GM19438 (cell line): Measurements from ENCODE around the gene RFFL.
"Not testable (repeated sequence)": the region's sequence is repeated elsewhere in the genome, so short reads cannot be mapped to it uniquely, and the experiment has no call there.

Experiments
- ATAC-seq: cut with Tn5 transposase; IDR thresholded peaks from one replicate; pipeline ENCODE4 v1.9.1; 2021; ENCODE audit warnings: low read depth; ENCODE audit not compliant: unreplicated experiment

Gene RFFL

DNA sequence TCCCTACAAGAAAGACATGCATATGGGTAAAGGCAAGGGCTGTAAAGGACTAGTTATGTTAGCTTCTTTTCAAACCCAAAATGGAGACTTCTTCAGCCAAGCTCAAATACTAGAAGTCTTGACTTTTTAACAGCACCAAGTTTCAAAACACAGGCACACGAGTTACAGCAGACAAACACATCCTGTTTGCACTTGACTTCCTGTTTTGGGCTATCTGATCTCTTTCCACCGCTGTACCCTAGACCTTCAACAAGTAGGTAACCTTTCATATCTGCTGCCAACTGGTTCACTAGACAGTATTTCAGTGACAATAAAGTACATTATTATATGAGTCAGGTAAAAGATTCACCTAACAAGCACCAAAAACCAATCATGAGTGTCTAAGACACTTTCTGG lies 12.3 kb downstream of the RFFL start:
- peak; percentile 47 for ATAC-seq

DNA sequence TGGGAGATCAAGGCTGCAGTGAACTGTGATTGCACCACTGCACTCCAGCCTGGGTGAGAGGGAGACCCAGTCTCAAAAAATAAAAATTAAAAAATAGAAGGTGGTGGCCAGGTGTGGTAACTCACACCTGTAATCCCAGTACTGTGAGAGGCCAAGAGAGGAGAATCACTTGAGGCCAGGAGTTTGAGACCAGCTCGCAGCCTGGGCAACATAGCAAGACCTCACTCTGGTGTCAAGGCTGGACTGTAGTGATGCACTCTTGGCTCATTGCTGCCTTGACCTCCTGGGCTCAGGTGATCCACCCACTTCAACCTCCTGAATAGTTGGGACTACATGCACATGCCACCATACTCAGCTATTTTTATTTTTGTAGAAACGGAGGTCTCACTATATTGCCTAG lies 13.3 kb downstream of the RFFL start:
- no peak for ATAC-seq

DNA sequence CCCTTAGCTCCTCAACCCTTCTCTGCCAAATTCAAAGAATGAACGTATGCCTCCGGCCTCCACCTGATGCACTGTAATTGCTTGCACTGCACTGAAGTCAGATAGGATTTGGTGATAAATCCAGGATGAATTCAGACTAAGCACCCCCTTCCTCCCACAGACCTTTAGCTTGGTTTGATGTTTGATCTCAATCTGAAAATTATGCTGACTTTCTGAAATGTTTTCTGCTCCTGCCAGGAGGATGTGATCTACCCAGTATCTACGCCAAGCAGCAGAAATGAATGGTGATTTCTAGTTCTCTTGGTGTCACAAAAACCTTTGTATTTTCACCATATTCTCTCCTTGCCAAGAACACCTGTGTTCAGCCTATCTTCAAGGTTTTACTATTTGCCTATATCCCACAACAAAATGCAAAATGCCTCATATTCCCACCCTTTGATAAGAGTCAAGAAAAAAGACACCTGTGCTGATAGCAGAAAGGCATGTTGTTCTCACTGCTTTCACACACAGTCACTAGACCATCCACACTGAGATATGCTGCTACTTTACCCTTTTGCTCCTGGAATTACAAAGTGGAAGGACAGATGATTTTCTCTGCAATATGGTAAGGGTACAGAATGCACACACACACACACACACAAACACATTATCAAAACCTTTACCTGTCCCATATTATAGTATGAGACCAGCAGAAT lies 14.7 kb downstream of the RFFL start:
- ATAC-seq = no peak

DNA sequence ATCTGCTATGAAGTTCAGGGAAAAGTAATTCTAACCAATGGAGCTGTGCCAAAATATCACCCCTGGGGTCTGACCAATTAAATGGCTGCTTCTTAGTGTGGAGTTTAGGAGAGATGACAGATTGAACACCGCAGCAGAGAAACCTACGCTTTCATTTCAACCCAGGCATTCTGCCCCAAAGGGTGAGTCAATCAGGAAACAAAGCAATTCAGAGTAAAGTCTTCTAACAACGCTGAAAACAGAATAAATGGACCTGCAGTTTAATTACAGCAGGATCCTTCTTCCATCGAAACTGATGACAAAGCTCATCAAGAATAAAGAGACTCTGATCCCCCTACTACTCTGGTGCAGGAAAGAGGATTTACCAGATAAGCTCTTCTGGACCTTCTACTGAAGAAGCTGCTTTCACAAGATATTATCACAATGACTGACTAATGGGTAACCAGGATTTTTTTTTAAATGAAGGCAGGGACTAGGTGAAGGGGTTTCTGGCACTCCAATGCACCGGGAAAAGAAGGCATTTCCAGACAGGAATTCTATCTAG lies 16.7 kb downstream of the RFFL start:
- ATAC-seq = peak; percentile 56

DNA sequence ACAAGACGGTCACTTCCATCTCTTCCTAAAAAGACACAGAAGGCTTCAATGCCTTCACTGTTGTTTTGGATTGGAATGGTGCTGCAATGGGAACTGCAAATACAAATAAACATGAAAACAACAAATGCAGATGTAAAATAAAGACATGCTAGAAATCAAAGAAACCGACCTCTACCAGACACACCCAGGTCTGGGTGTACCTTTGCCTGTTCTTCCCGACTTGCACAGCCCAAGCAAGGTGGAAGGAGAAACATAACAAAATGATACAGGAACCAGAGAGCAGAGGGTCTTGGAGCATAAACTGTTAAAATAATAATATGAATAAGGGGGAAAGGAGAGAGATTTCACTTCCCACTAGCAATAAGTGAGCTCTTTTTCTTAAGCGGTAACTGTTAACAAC lies 17.3 kb downstream of the RFFL start:
- ATAC-seq = no peak

DNA sequence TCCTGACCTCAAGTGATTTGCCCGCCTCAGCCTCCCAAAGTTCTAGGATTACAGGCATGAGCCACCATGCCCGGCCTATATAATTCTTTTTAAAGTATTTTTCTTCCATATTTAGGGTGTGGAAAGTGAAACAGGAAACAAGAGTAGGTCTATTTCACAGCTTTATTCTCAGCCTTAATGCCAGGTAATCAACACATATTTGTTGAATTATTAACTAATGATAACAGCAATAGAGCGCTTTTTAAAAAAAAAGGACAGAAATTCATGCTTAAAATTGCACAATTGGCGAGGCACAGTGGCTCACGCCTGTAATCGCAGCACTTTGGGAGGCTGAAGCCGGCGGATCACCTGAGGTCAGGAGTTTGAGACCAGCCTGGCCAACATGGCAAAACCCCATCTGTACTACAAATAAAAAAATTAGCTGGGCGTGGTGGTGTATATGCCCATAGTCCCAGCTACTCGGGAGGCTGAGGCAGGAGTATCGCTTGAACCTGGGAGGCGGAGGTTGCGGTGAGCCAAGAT lies 18.0 kb downstream of the RFFL start:
- ATAC-seq = not testable (repeated sequence)

DNA sequence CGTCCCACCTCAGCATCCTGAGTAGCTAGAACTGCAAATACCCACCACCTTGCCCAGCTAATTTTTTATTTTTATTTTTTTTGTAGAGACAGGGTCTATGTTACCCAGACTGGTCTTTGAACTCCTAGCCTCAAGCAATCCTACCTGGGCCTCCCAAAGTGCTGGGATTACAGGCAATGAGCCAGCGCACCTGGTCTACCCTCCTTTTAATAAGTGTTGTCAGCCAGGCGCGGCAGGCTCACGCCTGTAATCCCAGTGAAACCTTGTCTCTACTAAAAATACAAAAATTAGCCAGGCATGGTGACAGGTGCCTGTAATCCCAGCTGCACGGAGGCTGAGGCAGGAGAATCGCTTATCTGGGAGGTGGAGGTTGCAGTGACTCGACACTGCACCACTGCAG lies 19.3 kb downstream of the RFFL start:
- ATAC-seq = no peak

DNA sequence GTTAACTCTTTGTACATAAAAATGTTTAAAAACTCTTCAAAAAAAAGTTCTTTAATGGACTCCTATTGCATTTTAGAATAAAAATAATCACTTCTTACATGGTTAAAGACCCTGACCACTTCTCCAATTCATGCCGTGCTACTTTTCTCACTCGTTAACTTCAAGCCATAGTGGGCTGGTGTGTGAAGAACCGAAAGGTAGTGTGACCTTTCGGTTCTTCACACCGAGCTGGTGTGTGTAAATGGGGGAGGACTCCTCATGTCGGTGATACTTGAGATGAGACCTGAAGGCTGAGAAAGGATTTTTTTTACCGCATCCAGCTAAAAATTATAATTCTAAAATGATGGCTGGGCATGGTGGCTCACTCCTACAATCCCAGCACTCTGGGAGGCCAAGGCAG lies 22.1 kb downstream of the RFFL start:
- no peak for ATAC-seq

DNA sequence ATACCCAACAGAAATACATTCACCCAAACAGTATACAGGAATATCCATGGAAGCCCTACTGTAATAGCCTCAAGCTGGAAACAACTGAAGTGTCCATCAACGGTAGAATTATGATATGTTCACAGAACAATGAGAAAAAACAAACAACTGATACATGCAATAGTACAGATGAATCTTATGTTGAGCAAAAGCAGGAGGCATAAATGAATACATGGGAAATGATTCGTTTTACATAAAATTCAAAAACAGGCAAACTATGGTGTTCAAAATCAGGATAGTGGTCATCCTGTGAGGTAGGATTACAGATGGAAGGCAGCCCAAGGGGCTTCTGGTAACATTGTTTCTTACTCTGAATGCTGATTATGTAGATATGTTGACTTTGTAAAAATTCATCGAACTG lies 25.1 kb downstream of the RFFL start:
- ATAC-seq = no peak

DNA sequence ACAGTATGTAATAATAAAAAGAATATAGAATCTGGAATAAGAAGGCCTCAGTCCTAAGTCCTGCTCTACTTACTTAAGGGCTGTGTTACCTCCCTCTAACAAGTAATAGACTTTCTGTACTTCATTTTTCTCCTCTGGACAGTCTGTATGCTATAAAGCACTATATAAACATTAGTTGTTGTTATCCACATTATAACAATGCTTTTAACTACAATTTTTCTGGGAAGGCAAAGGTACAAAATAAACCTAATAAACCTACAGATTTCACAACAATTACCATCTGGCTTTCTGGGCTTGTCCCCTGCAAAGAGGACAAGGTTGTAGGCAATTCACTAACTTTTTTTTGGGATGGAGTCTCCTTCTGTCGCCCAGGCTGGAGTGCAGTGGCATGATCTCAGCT lies 32.7 kb downstream of the RFFL start:
- ATAC-seq = no peak

DNA sequence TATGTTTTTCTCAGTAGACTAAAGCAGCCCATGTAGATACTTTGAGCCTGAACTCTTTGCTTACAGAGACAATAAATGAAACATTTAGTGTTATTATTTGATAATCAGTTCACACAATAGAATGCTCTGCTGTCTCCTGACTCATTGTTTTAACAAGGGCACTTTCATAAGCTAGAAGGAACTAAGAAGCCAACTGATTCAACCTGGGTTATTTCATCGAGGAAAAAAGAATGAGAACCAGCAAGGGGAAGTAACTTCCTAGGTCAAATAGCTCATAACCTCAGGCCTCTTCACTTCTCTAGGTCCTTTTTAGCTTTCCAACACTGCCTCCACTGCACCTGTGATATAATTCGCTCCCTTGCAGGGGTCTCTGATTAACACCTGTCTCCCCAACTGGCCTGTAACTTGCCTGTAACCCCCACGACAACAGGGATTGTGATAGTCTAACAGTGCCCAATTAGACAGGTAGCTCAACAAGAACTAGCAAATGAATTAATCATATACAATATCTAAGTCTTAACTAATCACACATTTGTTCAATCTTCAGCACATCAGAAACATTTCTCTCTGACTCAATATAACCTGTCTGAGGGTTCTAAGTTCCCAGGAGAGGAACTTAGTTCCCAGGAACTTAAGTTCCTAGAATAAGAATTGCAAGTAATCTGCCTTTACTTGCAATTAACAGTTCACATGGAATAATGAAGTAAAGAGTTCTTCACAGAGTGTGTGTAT lies 34.8 kb downstream of the RFFL start:
- ATAC-seq = no peak

DNA sequence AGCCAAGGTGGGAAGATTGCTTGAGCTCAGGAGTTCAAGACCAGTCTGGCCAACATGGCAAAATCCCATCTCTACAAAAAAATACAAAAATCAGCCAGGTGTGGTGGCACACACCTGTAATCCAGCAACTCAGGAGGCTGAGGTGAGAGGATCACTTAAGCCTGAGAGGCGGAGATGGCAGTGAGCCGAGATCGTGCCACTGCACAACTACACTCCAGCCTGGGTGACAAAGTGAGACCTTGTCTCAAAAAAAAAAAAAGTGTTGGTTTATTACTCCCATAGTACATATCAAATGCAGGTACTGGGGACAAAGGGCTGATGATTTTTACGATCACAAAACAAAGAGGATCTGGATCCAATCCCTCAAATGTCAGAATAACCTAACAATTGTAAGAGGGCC lies 35.4 kb downstream of the RFFL start:
- not testable (repeated sequence) for ATAC-seq

DNA sequence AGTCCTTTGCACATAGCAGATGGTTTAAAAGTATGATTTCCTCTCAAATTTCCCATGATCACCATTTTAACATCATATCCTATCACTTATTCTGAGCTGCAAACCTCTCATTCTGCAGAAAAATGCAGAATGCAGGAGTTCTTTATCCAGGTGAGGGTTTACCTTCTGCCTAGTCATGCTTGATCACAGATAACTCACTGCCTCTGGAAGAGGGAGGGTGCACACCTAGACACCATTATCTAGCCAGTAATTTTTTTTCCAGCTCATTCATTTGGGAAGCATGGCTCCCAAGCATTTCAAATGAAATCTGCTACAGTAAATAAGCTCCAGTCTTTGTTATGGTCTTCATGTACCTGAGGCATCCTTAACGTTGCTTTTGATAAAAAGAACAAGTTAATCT lies 38.0 kb downstream of the RFFL start:
- no peak for ATAC-seq

DNA sequence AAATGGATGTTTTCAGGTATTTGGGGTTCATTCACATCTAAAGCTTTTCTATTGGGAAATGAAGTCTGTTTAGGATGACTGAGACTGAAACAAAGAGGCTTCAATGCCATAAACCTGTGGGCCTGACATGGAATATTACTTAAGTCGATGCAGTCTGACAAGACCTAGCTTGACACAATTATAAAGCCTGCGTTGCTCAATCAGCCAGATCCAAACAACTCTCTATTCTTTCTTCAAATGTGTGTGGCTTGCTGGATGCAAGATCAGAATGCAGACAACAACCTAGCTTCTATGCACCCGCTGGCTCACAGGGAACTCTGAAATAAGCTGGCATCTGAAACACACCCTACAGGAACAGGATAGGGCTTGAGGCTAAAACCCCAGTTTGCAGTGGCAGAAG lies 40.0 kb downstream of the RFFL start:
- ATAC-seq = no peak

DNA sequence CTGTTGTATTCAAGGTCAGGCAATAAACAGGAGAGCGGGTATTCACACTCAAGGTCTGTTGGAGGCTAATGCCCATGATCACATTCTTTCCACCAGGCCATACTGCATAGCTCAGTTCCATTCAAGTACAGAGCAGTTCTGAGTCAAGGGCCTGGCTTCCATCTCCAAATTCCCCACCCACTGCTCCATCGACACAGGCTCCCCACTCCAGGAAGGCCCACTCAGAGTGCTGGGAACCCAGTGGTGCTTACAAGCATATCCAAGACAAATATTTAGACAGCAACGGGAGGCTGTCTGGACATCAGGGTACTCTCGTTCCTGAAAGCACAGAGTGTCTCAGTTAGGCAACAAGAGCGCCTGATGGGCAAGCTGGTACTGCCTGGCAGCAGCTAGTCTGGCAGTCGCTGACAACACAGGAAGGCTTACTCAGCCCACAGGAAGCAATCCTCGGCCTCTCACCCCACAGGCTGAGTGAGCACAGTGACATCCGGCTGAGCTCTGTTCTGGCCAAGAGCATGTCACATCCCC lies 40.9 kb downstream of the RFFL start:
- ATAC-seq = no peak

DNA sequence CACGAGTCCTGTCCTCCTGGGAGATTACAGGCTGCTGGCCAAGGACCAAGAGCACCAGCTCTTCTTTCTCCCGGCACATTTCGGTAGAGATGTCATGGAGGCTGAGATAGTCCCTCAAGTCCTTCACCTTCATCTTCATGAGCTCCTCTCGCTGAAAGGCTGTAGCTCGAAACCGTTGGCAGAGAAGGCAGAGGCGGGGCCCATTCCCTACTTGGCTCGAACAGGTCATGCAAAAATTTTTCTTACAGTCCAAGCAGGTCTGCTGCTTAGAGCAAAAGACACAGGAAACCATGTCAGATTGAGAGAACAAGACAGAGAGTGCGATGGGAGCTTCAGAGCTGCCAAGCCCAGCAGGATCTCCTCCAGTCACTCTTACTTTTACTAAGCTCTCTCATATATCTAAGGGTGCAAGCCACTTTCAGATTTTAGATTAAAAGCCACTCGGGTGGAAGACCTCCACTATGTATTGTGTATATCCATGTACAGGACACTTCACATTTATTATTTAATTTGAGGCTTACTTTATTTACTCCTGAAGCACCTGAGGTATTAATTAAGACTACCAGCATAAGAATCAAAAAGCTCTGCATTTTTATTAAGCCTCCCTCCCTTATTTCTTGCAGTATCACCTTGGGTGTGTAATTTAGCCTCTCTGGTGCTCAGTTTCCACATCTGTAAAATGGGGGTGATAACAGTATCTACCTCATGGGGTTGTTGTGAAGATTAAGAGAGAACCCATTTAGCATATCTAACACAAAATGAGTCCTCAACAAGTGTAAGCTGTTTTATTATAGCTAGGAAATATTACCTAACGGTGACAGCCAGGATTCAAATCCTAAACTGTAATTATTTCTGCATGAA lies 41.8 kb downstream of the RFFL start:
- ATAC-seq = no peak

DNA sequence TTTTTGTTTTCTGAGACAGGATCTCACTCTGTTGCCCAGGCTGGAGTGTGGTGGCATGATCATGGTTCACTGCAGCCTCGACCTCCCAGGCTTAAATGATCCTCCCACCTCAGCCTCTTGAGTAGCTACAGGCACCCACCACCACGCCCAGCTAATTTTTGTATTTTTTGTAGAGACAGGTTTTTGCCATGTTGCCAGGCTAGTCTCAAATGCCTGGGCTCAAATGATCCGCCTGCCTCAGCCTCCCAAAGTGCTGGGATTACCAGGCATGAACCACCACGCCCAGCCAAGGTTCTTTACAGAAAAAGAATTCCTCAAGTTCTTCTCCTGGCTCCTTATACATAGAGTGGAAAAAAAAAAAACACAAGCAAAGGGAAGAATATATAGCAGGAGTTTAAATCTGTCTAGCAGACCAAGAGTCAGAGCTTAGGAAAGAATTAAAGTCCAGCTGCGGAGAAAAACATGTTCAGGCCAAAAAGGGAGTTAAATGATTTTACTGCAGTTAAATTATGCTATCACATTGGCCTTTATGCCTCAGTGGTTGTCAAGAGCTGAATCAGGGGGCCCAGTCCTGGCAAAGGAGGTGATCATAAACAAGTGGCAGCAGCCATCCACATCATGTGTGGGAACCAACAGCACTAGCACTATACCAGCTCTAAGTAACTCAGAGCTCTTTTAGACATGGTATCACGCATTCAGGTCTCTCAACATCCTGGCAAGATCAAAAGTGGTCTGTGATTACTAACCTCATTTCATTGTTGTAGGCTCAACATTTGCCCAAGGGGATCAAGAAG lies 43.9 kb downstream of the RFFL start:
- no peak for ATAC-seq

DNA sequence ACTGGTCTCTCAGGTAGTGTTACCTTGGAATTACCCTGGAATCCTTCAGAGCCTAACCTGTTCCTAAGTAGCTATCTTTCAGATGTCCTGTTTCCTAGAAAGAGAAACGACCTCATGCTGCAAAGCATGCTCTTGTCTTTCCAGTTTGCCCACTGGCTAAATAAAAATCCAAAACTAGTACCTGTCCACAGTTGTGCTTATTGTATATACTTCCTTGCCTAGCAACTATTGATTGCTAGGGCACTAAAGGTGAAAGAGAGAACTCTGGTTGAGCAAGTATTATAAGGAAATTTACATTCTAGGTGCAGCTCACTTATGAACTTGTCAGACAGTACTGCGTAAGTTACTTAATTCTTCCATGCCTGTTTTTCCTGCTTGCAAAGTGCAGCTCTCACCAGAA lies 44.7 kb downstream of the RFFL start:
- ATAC-seq = no peak

DNA sequence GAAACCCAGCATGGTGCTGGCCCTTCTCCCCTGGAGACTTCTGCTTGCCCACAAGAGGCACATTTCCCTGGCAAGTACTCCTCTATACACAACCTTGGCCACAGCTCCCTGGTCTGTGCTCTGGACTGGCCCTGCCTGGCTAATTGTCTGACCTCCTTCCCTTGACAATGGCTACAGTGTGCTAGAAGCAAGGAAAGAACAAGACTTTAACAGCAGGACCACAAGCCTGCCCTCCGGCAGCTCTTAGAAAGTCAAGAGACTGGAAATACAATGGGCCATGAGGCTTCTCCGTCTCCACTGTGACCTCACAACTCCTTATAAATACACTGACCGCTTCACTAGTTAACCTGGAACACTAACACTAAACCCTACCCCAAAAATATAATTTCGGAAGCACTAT lies 46.5 kb downstream of the RFFL start:
- ATAC-seq = no peak

DNA sequence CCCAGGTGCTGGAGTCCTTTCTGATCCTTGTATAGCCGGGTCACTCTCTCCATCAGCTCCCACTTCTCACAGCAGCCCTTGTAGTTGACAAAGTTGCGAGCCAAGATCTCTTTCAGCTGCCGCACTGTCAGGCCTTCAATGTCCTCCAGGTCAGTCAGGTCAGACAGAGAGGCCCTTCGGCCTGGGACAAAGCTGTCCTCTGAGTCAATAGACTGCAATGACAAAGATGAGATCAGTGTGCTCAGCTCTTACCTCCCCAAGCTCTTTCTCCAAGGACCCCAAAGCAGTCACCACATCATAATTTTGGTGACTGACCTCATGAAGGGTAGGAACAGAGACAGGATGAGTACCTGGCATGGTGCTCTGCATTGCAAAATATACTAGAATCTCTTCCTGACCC lies 47.1 kb downstream of the RFFL start:
- ATAC-seq = no peak
